C4-2B (cell line): ENCODE measurements around the gene TMEM179.

Experiments
- CTCF ChIP-seq: fragments of 450-650 bp; conservative IDR thresholded peaks from 2 replicates; pipeline ENCODE4 v1.5.1; 2017; ENCODE audit warnings: mild to moderate bottlenecking
- ZFX ChIP-seq: fragments of 450-650 bp; IDR thresholded peaks from 2 replicates; pipeline ENCODE4 v1.6.1; 2017

DNA sequence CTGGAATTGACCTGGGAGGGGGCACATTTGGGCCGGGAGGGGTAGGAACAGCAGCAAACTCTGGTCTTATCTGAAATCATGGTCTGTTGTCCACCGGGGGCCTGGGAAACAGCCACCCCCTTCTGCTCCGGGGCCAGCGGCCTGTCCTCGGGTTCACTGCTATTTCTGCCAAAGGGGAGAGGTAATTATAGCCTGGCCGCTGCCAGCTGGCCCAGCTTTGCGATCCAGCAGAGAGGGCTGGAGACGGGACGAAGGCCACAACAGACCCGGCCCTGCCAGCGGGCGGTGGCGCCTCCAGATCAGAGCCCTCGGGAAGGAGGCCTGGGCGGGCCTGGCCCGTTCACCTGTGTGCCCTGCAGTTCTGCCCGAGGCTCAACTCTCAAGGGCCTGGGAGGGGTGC, 25.1 kb downstream of the TMEM179 start, which contains the start of gene C14orf180:
- no peak for TF ChIP-seq CTCF
- no peak for TF ChIP-seq ZFX
